Measurements from ENCODE around the gene MOSMO.
"Not testable (repeated sequence)": the region's sequence is repeated elsewhere in the genome, so short reads cannot be mapped to it uniquely, and the experiment has no call there.

DNA sequence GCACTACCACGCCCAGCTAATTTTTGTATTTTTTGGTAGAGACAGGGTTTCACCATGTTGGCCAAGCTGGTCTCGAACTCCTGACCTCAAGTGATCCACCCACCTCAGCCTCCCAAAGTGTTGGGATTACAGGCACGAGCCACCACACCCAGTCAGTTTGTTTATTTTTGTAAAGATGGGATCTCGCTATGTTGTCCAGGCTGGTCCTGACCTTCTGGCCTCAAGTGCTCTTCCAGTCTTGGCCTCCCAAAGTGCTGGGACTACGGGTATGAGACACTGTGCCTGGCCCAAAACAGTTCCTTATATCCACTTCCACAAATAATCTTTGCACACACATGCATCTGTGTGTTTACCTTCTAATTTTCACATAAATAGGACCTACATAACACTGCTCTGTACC lies 103.7 kb downstream of the MOSMO start:
- TF ChIP-seq, protein P1, sequence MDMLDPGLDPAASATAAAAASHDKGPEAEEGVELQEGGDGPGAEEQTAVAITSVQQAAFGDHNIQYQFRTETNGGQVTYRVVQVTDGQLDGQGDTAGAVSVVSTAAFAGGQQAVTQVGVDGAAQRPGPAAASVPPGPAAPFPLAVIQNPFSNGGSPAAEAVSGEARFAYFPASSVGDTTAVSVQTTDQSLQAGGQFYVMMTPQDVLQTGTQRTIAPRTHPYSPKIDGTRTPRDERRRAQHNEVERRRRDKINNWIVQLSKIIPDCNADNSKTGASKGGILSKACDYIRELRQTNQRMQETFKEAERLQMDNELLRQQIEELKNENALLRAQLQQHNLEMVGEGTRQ (IDR thresholded peaks at IDR 0.05; ENCODE audit: borderline replicate concordance, low read depth, low read length), result not testable (repeated sequence)
- TF ChIP-seq RAD21 (IDR thresholded peaks at IDR 0.05; ENCODE audit: insufficient read depth, low read depth, low read length), result not testable (repeated sequence)
